Colonic mucosa (tissue), 4 donors: ENCODE data around the gene MRPS18A. TPM values are rescaled to one million over a fixed set of nuclear protein-coding genes. Genes with fewer than 3 reads are reported as not detected.
"Not testable (repeated sequence)": the region's sequence is repeated elsewhere in the genome, so short reads cannot be mapped to it uniquely, and the experiment has no call there.

ENCODE experiments used
- DNase-seq: peaks from one replicate; pipeline ENCODE4 v3.0.0-alpha.2; 2020
- H3K27ac ChIP-seq: fragments of 200-600 bp; one replicate; pipeline ENCODE4 v1.8.0; 2021
- H3K27me3 ChIP-seq: fragments of 200-600 bp; one replicate; pipeline ENCODE4 v1.8.0; 2021
- H3K36me3 ChIP-seq: fragments of 200-600 bp; one replicate; pipeline ENCODE4 v1.8.0; 2021
- H3K4me1 ChIP-seq: fragments of 200-600 bp; one replicate; pipeline ENCODE4 v1.8.0; 2021; ENCODE audit warnings: mild to moderate bottlenecking
- H3K4me3 ChIP-seq: fragments of 200-600 bp; one replicate; pipeline ENCODE4 v1.8.0; 2021
- H3K9ac ChIP-seq, 2 donors: one replicate each; pipeline ENCODE4 v1.7.0; 2013; ENCODE audit warnings: control low read depth in 2 of 2, low read depth in 2 of 2, low read length in 2 of 2
- H3K9me3 ChIP-seq: fragments of 200-600 bp; one replicate; pipeline ENCODE4 v1.8.0; 2021
- CTCF ChIP-seq: fragments of 200-600 bp; IDR thresholded peaks from one replicate; pipeline ENCODE4 v1.8.0; 2022; ENCODE audit warnings: antibody characterized with exemption, mild to moderate bottlenecking
- intact Hi-C: fragments of 100-400 bp; cut with DNase I; formaldehyde crosslinking; loops from one replicate; pipeline ENCODE4 v1.14.1; 2022
- total RNA-seq, 2 donors: library from RNA; stranded (reverse); fragmentation: NEBNext Ultra II Directional in 1 of 2; extraction: Animal tissue kit (Norgen Biotek cat#: 25700) in 1 of 2; gene quantifications; one replicate each; pipeline ENCODE4 v1.2.1, GENCODE V29; 2021
- donor health status: healthy.
- donor health status: DM: no; HTN: no; CAD: no.
- donor health status: DM: no; HTN: no; CAD: no.

Gene MRPS18A
- total RNA-seq, 2 donors from 2014 or later: 83.6 to 120 TPM

GRCh38 chr6:43639984-43640800, 47.4 kb downstream of the MRPS18A start:
- no peak overlapping the region for H3K9ac ChIP-seq
- no peaks in the 10 kb centered on the region for H3K9me3 ChIP-seq
- H3K36me3 ChIP-seq: peaks cover 24% of the 10 kb centered on the region
- no peak for DNase-seq
- TF ChIP-seq CTCF: no peak
- H3K27ac ChIP-seq: no peak overlapping the region
- H3K4me3 ChIP-seq: no peak overlapping the region
- H3K27me3 ChIP-seq: no peaks in the 10 kb centered on the region
- intact Hi-C loops: no loop called here
- H3K4me1 ChIP-seq: peaks cover 15% of the 10 kb centered on the region

GRCh38 chr6:43636308-43636659, 51.3 kb downstream of the MRPS18A start:
- H3K9me3 ChIP-seq: no peaks in the 10 kb centered on the region
- no peak for TF ChIP-seq CTCF
- H3K27ac ChIP-seq: peak overlapping the region; percentile 58
- peaks cover 18% of the 10 kb centered on the region for H3K36me3 ChIP-seq
- DNase-seq: no peak
- peak overlapping the region; percentile 60 for H3K4me3 ChIP-seq
- peak overlapping the region; percentile 83 to 99 for H3K9ac ChIP-seq
- H3K27me3 ChIP-seq: no peaks in the 10 kb centered on the region
- intact Hi-C loops: no loop called here
- peaks cover 15% of the 10 kb centered on the region for H3K4me1 ChIP-seq

- H3K36me3 ChIP-seq: peaks cover 13% of the 10 kb centered on the region
- no peaks in the 10 kb centered on the region for H3K9me3 ChIP-seq
- H3K4me1 ChIP-seq: peaks cover 15% of the 10 kb centered on the region
- DNase-seq: peak; percentile 95
- H3K9ac ChIP-seq: peak within 1 kb of the TSS; percentile 83 to 99
- H3K4me3 ChIP-seq: peak within 1 kb of the TSS; percentile 60
- no peak for TF ChIP-seq CTCF
- intact Hi-C loops: no loop called here
- H3K27ac ChIP-seq: peak within 1 kb of the TSS; percentile 58
- H3K27me3 ChIP-seq: no peaks in the 10 kb centered on the region
Measured at GRCh38 chr6:43635387-43636307, 51.9 kb downstream of the MRPS18A start, which contains the start of gene MAD2L1BP. Gene MAD2L1BP, plus strand, starts transcription at chr6:43635840. Its CDS starts 36 bp downstream, at chr6:43635876.

GRCh38 chr6:43634702-43635303, 52.8 kb downstream of the MRPS18A start:
- Histone ChIP-seq H3K4me1 (peaks cover 15% of the 10 kb centered on the region), H3K4me3 (no peak overlapping the region), H3K9me3 (no peaks in the 10 kb centered on the region), H3K36me3 (peaks cover 4% of the 10 kb centered on the region), H3K27me3 (no peaks in the 10 kb centered on the region), H3K9ac (no peak overlapping the region), H3K27ac (peak overlapping the region; percentile 58)
- intact Hi-C loops: no loop called here
- TF ChIP-seq CTCF: no peak
- DNase-seq: no peak

- H3K4me1 ChIP-seq: peaks cover 14% of the 10 kb centered on the region
- H3K36me3 ChIP-seq, H3K9me3 ChIP-seq, H3K9ac ChIP-seq, H3K27ac ChIP-seq, intact Hi-C loops, H3K27me3 ChIP-seq, H3K4me3 ChIP-seq, DNase-seq: not testable (repeated sequence)
Measured at GRCh38 chr6:43633002-43633401, 54.6 kb downstream of the MRPS18A start.
